Ascending aorta (tissue), 2 donors: Measurements from ENCODE around the gene NPPB. TPM values are rescaled to one million over a fixed set of nuclear protein-coding genes. Genes with fewer than 3 reads are reported as not detected.

Experiments used
- DNase-seq, 2 donors: peaks; one replicate each; pipeline ENCODE4 v3.0.0-alpha.2; 2019; ENCODE audit warnings: low spot score in 2 of 2
- H3K27ac ChIP-seq, 2 donors: fragments of 200-600 bp; sonication (generic); one replicate each; pipeline ENCODE4 v1.5.1; 2016 to 2017; ENCODE audit warnings: mild to moderate bottlenecking in 1 of 2
- H3K27me3 ChIP-seq: fragments of 200-600 bp; sonication (generic); one replicate; pipeline ENCODE4 v1.5.1; 2017
- H3K36me3 ChIP-seq, 2 donors: fragments of 200-600 bp; sonication (generic); one replicate each; pipeline ENCODE4 v1.5.1; 2016
- H3K4me1 ChIP-seq, 2 donors: fragments of 200-600 bp; sonication (generic); one replicate each; pipeline ENCODE4 v1.5.1; 2016 to 2017; ENCODE audit warnings: mild to moderate bottlenecking in 1 of 2
- H3K4me3 ChIP-seq, 2 donors: fragments of 200-600 bp; sonication (generic); one replicate each; pipeline ENCODE4 v1.5.1; 2016 to 2017; ENCODE audit warnings: mild to moderate bottlenecking in 1 of 2
- H3K9me3 ChIP-seq, 2 donors: fragments of 200-600 bp; sonication (generic); one replicate each; pipeline ENCODE4 v1.5.1; 2016
- intact Hi-C: fragments of 100-400 bp; cut with DNase I; formaldehyde crosslinking; loops from one replicate; pipeline ENCODE4 v1.15.1; 2023
- total RNA-seq: library from RNA; depleted of rRNA; stranded (reverse); fragments of >200 nt; gene quantifications from one replicate; pipeline ENCODE4 v1.1.0, GENCODE V29; 2016
- TF ChIP-seq, protein P1 (sequence below), 3 experiments: fragments of 200-600 bp in 2 of 3; fragments of 450-650 bp in 1 of 3; sonication (generic) in 2 of 3; IDR thresholded peaks; one replicate each; pipeline ENCODE4 v1.5.1; 2016 to 2019; ENCODE audit warnings: antibody characterized with exemption in 3 of 3, mild to moderate bottlenecking in 1 of 3, moderate library complexity in 1 of 3

Gene NPPB
- total RNA-seq, 1 donor from 2014 or later: not detected

GRCh38 chr1:11869104-11869503 lies 10.4 kb upstream of the NPPB start:
- no peak overlapping the region for H3K4me3 ChIP-seq
- no peaks in the 10 kb centered on the region for H3K9me3 ChIP-seq
- DNase-seq: no peak
- H3K36me3 ChIP-seq: no peaks in the 10 kb centered on the region
- intact Hi-C loops: no loop called here
- H3K27me3 ChIP-seq: no peaks in the 10 kb centered on the region
- TF ChIP-seq, protein P1, sequence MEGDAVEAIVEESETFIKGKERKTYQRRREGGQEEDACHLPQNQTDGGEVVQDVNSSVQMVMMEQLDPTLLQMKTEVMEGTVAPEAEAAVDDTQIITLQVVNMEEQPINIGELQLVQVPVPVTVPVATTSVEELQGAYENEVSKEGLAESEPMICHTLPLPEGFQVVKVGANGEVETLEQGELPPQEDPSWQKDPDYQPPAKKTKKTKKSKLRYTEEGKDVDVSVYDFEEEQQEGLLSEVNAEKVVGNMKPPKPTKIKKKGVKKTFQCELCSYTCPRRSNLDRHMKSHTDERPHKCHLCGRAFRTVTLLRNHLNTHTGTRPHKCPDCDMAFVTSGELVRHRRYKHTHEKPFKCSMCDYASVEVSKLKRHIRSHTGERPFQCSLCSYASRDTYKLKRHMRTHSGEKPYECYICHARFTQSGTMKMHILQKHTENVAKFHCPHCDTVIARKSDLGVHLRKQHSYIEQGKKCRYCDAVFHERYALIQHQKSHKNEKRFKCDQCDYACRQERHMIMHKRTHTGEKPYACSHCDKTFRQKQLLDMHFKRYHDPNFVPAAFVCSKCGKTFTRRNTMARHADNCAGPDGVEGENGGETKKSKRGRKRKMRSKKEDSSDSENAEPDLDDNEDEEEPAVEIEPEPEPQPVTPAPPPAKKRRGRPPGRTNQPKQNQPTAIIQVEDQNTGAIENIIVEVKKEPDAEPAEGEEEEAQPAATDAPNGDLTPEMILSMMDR (IDR thresholded peaks at IDR 0.05): no peak
- no peaks in the 10 kb centered on the region for H3K4me1 ChIP-seq
- H3K27ac ChIP-seq: no peak overlapping the region

DNA sequence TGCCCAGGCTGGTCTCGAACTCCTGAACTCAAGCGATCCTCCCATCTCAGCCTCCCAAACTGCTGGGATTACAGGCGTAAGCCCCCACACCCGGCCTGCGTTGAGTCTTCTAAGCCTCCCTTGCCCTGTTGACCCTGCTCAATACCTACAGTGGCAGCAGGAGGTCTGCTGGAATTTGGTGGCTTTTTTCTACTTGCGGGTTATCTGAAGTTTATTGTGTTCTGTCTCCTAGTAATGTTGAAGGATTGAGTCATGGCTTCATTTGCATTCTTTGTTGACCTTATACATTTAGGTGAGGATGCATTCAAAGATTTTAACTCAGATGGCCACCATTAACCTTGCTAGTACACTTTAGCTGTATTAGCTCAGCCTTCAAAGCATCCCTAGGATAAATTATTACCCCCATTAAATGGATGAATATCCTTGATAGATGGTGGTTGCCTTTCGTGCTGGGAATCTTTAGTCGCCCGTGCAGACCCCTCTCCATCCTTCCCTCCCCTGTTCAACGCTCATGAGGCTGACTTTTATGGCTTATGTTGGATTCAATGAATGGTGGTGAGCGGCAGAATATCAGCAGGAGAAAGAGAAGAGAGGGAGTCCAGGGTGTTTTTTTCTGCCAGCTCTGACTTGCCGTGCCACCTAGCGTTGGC lies 9.7 kb upstream of the NPPB start:
- no peaks in the 10 kb centered on the region for H3K27me3 ChIP-seq
- no peak for DNase-seq

GRCh38 chr1:11862890-11863289 lies 4.1 kb upstream of the NPPB start:
- H3K27ac ChIP-seq: no peak overlapping the region
- TF ChIP-seq, protein P1 (IDR thresholded peaks at IDR 0.05): no peak
- H3K4me1 ChIP-seq: no peaks in the 10 kb centered on the region
- no peak for DNase-seq
- no peaks in the 10 kb centered on the region for H3K36me3 ChIP-seq
- no peaks in the 10 kb centered on the region for H3K9me3 ChIP-seq
- no peak overlapping the region for H3K4me3 ChIP-seq
- peaks cover 11% of the 10 kb centered on the region for H3K27me3 ChIP-seq
- intact Hi-C loops: no loop called here

More for the DNA sequence above, 9.7 kb upstream of the NPPB start:
- Histone ChIP-seq H3K4me1 (no peaks in the 10 kb centered on the region), H3K9me3 (no peaks in the 10 kb centered on the region), H3K36me3 (no peaks in the 10 kb centered on the region), H3K27ac (no peak overlapping the region), H3K4me3 (no peak overlapping the region)
- TF ChIP-seq, protein P1 (IDR thresholded peaks at IDR 0.05): no peak
- intact Hi-C loops: no loop called here

GRCh38 chr1:11860587-11860986 lies 1.8 kb upstream of the NPPB start:
- intact Hi-C loops: no loop called here
- H3K27me3 ChIP-seq: peaks cover 11% of the 10 kb centered on the region

GRCh38 chr1:11860083-11860482 lies 1.3 kb upstream of the NPPB start:
- H3K4me3 ChIP-seq: no peak overlapping the region
- no peaks in the 10 kb centered on the region for H3K36me3 ChIP-seq
- peaks cover 11% of the 10 kb centered on the region for H3K27me3 ChIP-seq
- DNase-seq: no peak
- no peaks in the 10 kb centered on the region for H3K4me1 ChIP-seq
- no peaks in the 10 kb centered on the region for H3K9me3 ChIP-seq
- H3K27ac ChIP-seq: no peak overlapping the region
- intact Hi-C loops: no loop called here
- TF ChIP-seq, protein P1 (IDR thresholded peaks at IDR 0.05): no peak

More at GRCh38 chr1:11860587-11860986, 1.8 kb upstream of the NPPB start:
- no peaks in the 10 kb centered on the region for H3K36me3 ChIP-seq
- no peak overlapping the region for H3K4me3 ChIP-seq
- no peaks in the 10 kb centered on the region for H3K4me1 ChIP-seq
- TF ChIP-seq, protein P1 (IDR thresholded peaks at IDR 0.05): no peak
- no peak overlapping the region for H3K27ac ChIP-seq
- H3K9me3 ChIP-seq: no peaks in the 10 kb centered on the region
- DNase-seq: no peak
